Measurements from ENCODE around the gene UNC45B. TPM values are rescaled to one million over a fixed set of nuclear protein-coding genes. Genes with fewer than 3 reads are reported as not detected.
A peak's percentile ranks its signal among the peaks of the same experiment; 100 is the strongest.
"Not testable (repeated sequence)": the region's sequence is repeated elsewhere in the genome, so short reads cannot be mapped to it uniquely, and the experiment has no call there.

UNC45B gene
- total RNA-seq, result not detected

- H3K4me1 Mint-ChIP-seq, result no peaks in the 10 kb centered on the region
- H3K36me3 Mint-ChIP-seq (ENCODE audit: low read depth), result no peaks in the 10 kb centered on the region
- H3K4me3 Mint-ChIP-seq, result no peak within 1 kb of the TSS
- H3K27me3 Mint-ChIP-seq, result no peaks in the 10 kb centered on the region
- no peak within 1 kb of the TSS for H3K27ac Mint-ChIP-seq
- H3K9me3 Mint-ChIP-seq, result no peaks in the 10 kb centered on the region
- no peak for ATAC-seq (replicated peaks)
Observed at GRCh38 chr17:35147375-35147905, at the start of gene UNC45B. UNC45B (plus strand) TSS chr17:35147817; CDS start chr17:35148264, 447 bp downstream.

GRCh38 chr17:35099908-35100307 lies 47.7 kb upstream of the UNC45B start:
- no peaks in the 10 kb centered on the region for H3K27me3 Mint-ChIP-seq
- no peaks in the 10 kb centered on the region for H3K4me1 Mint-ChIP-seq
- no peaks in the 10 kb centered on the region for H3K9me3 Mint-ChIP-seq
- peaks cover 54% of the 10 kb centered on the region for H3K36me3 Mint-ChIP-seq (ENCODE audit: low read depth)
- no peak overlapping the region for H3K4me3 Mint-ChIP-seq
- no peak for ATAC-seq (replicated peaks)
- H3K27ac Mint-ChIP-seq, result no peak overlapping the region

GRCh38 chr17:35101036-35101435 lies 46.6 kb upstream of the UNC45B start:
- H3K27me3 Mint-ChIP-seq, result no peaks in the 10 kb centered on the region
- peaks cover 66% of the 10 kb centered on the region for H3K36me3 Mint-ChIP-seq (ENCODE audit: low read depth)
- no peaks in the 10 kb centered on the region for H3K9me3 Mint-ChIP-seq
- H3K4me1 Mint-ChIP-seq, result no peaks in the 10 kb centered on the region
- no peak overlapping the region for H3K4me3 Mint-ChIP-seq
- H3K27ac Mint-ChIP-seq, result no peak overlapping the region
- ATAC-seq (replicated peaks), result no peak

GRCh38 chr17:35101725-35102124 lies 45.9 kb upstream of the UNC45B start:
- no peak for ATAC-seq (replicated peaks)
- Mint-ChIP-seq H3K27ac (peak overlapping the region; percentile 15), H3K4me3 (no peak overlapping the region), H3K36me3 (ENCODE audit: low read depth) (peaks cover 73% of the 10 kb centered on the region), H3K9me3 (no peaks in the 10 kb centered on the region), H3K27me3 (no peaks in the 10 kb centered on the region), H3K4me1 (no peaks in the 10 kb centered on the region)

GRCh38 chr17:35103271-35103670 lies 44.3 kb upstream of the UNC45B start:
- H3K27me3 Mint-ChIP-seq, result no peaks in the 10 kb centered on the region
- H3K4me3 Mint-ChIP-seq, result no peak overlapping the region
- ATAC-seq (replicated peaks), result no peak
- no peaks in the 10 kb centered on the region for H3K4me1 Mint-ChIP-seq
- no peaks in the 10 kb centered on the region for H3K9me3 Mint-ChIP-seq
- peaks cover 88% of the 10 kb centered on the region for H3K36me3 Mint-ChIP-seq (ENCODE audit: low read depth)
- no peak overlapping the region for H3K27ac Mint-ChIP-seq

GRCh38 chr17:35104844-35105450 lies 42.7 kb upstream of the UNC45B start:
- H3K9me3 Mint-ChIP-seq, result no peaks in the 10 kb centered on the region
- no peaks in the 10 kb centered on the region for H3K4me1 Mint-ChIP-seq
- peak overlapping the region; percentile 29 for H3K27ac Mint-ChIP-seq
- H3K36me3 Mint-ChIP-seq (ENCODE audit: low read depth), result peaks cover 82% of the 10 kb centered on the region
- ATAC-seq (replicated peaks), result no peak
- H3K4me3 Mint-ChIP-seq, result no peak overlapping the region
- no peaks in the 10 kb centered on the region for H3K27me3 Mint-ChIP-seq

GRCh38 chr17:35110791-35111190 lies 36.8 kb upstream of the UNC45B start:
- H3K36me3 Mint-ChIP-seq (ENCODE audit: low read depth), result peaks cover 41% of the 10 kb centered on the region
- not testable (repeated sequence) for H3K9me3 Mint-ChIP-seq; H3K27me3 Mint-ChIP-seq; ATAC-seq (replicated peaks); H3K27ac Mint-ChIP-seq; H3K4me1 Mint-ChIP-seq; H3K4me3 Mint-ChIP-seq

- Mint-ChIP-seq H3K4me3 (peak overlapping the region; percentile 85), H3K9me3 (no peaks in the 10 kb centered on the region), H3K36me3 (ENCODE audit: low read depth) (peaks cover 31% of the 10 kb centered on the region), H3K27me3 (no peaks in the 10 kb centered on the region), H3K27ac (peak overlapping the region; percentile 61), H3K4me1 (peaks cover 22% of the 10 kb centered on the region)
- no peak for ATAC-seq (replicated peaks)
Observed at GRCh38 chr17:35116845-35117244, 30.8 kb upstream of the UNC45B start.

- Mint-ChIP-seq H3K27me3 (no peaks in the 10 kb centered on the region), H3K36me3 (ENCODE audit: low read depth) (peaks cover 31% of the 10 kb centered on the region), H3K4me3 (peak overlapping the region; percentile 85), H3K9me3 (no peaks in the 10 kb centered on the region), H3K27ac (peak overlapping the region; percentile 34), H3K4me1 (peaks cover 22% of the 10 kb centered on the region)
- ATAC-seq (replicated peaks), result peak; percentile 48
Observed at GRCh38 chr17:35117984-35118383, 29.6 kb upstream of the UNC45B start.

- Mint-ChIP-seq H3K9me3 (no peaks in the 10 kb centered on the region), H3K36me3 (ENCODE audit: low read depth) (peaks cover 31% of the 10 kb centered on the region), H3K27me3 (no peaks in the 10 kb centered on the region), H3K4me3 (peak within 1 kb of the TSS; percentile 85), H3K27ac (peak within 1 kb of the TSS; percentile 87), H3K4me1 (peaks cover 22% of the 10 kb centered on the region)
- ATAC-seq (replicated peaks), result peak; percentile 93
Observed at GRCh38 chr17:35119370-35120165, 28.0 kb upstream of the UNC45B start, which contains the start of gene RAD51D. RAD51D (minus strand) TSS chr17:35119860; CDS start chr17:35119613, 247 bp downstream.

GRCh38 chr17:35121315-35121714 lies 26.3 kb upstream of the UNC45B start, which contains the start of gene FNDC8:
FNDC8 (plus strand) TSS chr17:35121615; CDS start chr17:35121694, 79 bp downstream.
- H3K4me3 Mint-ChIP-seq, result no peak within 1 kb of the TSS
- H3K4me1 Mint-ChIP-seq, result peaks cover 17% of the 10 kb centered on the region
- no peaks in the 10 kb centered on the region for H3K27me3 Mint-ChIP-seq
- no peak within 1 kb of the TSS for H3K27ac Mint-ChIP-seq
- no peaks in the 10 kb centered on the region for H3K9me3 Mint-ChIP-seq
- no peak for ATAC-seq (replicated peaks)
- H3K36me3 Mint-ChIP-seq (ENCODE audit: low read depth), result peaks cover 16% of the 10 kb centered on the region

GRCh38 chr17:35127751-35128514 lies 19.7 kb upstream of the UNC45B start:
- ATAC-seq (replicated peaks), result no peak
- Mint-ChIP-seq H3K36me3 (ENCODE audit: low read depth) (peaks cover 24% of the 10 kb centered on the region), H3K4me1 (no peaks in the 10 kb centered on the region), H3K4me3 (no peak overlapping the region), H3K9me3 (no peaks in the 10 kb centered on the region), H3K27ac (no peak overlapping the region), H3K27me3 (no peaks in the 10 kb centered on the region)

- no peak for ATAC-seq (replicated peaks)
- peaks cover 39% of the 10 kb centered on the region for H3K36me3 Mint-ChIP-seq (ENCODE audit: low read depth)
- no peaks in the 10 kb centered on the region for H3K4me1 Mint-ChIP-seq
- no peak overlapping the region for H3K4me3 Mint-ChIP-seq
- H3K27ac Mint-ChIP-seq, result no peak overlapping the region
- H3K9me3 Mint-ChIP-seq, result no peaks in the 10 kb centered on the region
- no peaks in the 10 kb centered on the region for H3K27me3 Mint-ChIP-seq
Observed at GRCh38 chr17:35129154-35129972, 18.3 kb upstream of the UNC45B start.

GRCh38 chr17:35129973-35130351 lies 17.7 kb upstream of the UNC45B start:
- H3K27ac Mint-ChIP-seq, result no peak overlapping the region
- no peaks in the 10 kb centered on the region for H3K4me1 Mint-ChIP-seq
- no peaks in the 10 kb centered on the region for H3K27me3 Mint-ChIP-seq
- no peak for ATAC-seq (replicated peaks)
- no peak overlapping the region for H3K4me3 Mint-ChIP-seq
- peaks cover 45% of the 10 kb centered on the region for H3K36me3 Mint-ChIP-seq (ENCODE audit: low read depth)
- H3K9me3 Mint-ChIP-seq, result no peaks in the 10 kb centered on the region
